Measurements from ENCODE around the gene SAMD11. TPM values are rescaled to one million over a fixed set of nuclear protein-coding genes. Genes with fewer than 3 reads are reported as not detected.

SAMD11 gene
- total RNA-seq, 4 donors from 2014 or later, result 14.2 to 21.2 (median 17.4) TPM

DNA sequence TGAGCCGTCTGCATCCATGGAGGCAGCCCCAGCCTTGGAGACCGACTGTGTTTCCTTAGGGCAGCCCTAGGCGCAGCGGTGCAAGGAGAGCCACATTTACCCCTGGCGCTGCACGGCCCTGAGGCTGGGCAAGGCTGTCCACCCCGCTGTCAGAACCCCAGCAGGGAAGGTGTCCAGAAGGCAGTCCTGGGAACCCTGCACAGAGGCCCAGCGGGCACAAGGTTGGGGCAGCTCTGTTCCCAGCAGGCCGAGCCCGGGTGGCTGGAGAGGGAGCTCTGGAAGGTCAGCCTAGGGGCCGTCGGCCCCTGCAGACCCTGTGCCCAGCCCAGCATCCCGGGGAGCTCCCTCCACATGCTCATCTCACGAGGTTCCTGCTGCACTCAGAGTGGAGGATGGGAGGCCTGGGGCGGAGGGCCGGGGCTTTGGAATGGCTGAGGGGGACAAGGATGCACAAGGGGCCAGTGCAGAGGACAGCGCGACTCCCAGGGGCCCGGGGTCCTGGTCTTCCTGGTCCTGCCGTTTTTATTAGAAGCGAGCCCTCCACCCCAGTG lies 19.9 kb upstream of the SAMD11 start:
- peaks cover 0 to 37% (median 9%) of the 10 kb centered on the region in 3 donors for H3K4me1 ChIP-seq
- no CpG with 5 or more reads among the region's 21 CpGs for WGBS, 2 donors (ENCODE audit: low coverage in 1 of 2)
- H3K9me3 ChIP-seq, result no peaks in the 10 kb centered on the region
- H3K27ac ChIP-seq, result no peak overlapping the region
- TF ChIP-seq POLR2AphosphoS5 (IDR thresholded peaks at IDR 0.05) (no peak), POLR2A (IDR thresholded peaks at IDR 0.05) (no peak), EP300 (IDR thresholded peaks at IDR 0.05) (no peak)
- TF ChIP-seq, protein P1, sequence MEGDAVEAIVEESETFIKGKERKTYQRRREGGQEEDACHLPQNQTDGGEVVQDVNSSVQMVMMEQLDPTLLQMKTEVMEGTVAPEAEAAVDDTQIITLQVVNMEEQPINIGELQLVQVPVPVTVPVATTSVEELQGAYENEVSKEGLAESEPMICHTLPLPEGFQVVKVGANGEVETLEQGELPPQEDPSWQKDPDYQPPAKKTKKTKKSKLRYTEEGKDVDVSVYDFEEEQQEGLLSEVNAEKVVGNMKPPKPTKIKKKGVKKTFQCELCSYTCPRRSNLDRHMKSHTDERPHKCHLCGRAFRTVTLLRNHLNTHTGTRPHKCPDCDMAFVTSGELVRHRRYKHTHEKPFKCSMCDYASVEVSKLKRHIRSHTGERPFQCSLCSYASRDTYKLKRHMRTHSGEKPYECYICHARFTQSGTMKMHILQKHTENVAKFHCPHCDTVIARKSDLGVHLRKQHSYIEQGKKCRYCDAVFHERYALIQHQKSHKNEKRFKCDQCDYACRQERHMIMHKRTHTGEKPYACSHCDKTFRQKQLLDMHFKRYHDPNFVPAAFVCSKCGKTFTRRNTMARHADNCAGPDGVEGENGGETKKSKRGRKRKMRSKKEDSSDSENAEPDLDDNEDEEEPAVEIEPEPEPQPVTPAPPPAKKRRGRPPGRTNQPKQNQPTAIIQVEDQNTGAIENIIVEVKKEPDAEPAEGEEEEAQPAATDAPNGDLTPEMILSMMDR (IDR thresholded peaks at IDR 0.05), result no peak
- no peaks in the 10 kb centered on the region for H3K36me3 ChIP-seq
- ATAC-seq, result no peak
- peak overlapping the region; percentile 38 to 54 for H3K4me3 ChIP-seq
- H3K27me3 ChIP-seq, result peaks cover 37% of the 10 kb centered on the region

DNA sequence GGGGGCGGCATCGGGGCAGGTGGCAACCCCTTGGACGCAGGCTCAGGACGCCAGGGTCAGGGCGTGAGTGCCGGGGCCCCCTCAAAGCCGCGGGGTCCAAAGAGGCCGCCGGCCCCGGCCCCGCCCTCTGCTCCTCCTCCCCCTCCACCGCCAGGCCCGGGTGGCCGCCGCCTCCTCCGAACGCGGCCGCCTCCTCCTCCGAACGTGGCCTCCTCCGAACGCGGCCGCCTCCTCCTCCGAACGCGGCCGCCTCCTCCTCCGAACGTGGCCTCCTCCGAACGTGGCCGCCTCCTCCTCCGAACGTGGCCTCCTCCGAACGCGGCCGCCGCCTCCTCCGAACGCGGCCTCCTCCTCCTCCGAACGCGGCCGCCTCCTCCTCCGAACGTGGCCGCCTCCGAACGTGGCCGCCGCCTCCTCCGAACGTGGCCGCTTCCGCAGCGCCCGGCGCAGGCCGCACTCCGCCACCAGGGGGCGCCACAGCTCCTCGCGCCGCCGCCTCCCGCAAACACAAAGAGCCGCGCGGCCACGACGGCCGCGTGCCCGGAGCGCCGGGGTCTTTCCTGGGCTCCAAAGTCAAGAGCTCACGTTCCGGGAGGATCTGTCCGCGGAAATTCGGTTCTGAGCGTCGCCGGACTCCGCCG lies 19.3 kb upstream of the SAMD11 start:
- ATAC-seq, result peak; percentile 91
- WGBS, 2 donors (ENCODE audit: low coverage in 1 of 2), result 0 to 10% methylated on average over 2 to 6 of the region's 91 CpGs
- H3K4me1 ChIP-seq, result peaks cover 0 to 37% (median 9%) of the 10 kb centered on the region in 3 donors
- no peaks in the 10 kb centered on the region for H3K9me3 ChIP-seq
- H3K36me3 ChIP-seq, result no peaks in the 10 kb centered on the region
- H3K27me3 ChIP-seq, result peaks cover 32% of the 10 kb centered on the region
- H3K27ac ChIP-seq, result peak overlapping the region in 2 of 4 donors; percentile 40 to 49
- H3K4me3 ChIP-seq, result peak overlapping the region; percentile 38 to 54
- TF ChIP-seq POLR2A (IDR thresholded peaks at IDR 0.05) (no peak), POLR2AphosphoS5 (IDR thresholded peaks at IDR 0.05) (no peak), EP300 (IDR thresholded peaks at IDR 0.05) (no peak)
- TF ChIP-seq, protein P1 (IDR thresholded peaks at IDR 0.05), result peak in 3 of 4 experiments; percentile 95 to 99 (median 98)

DNA sequence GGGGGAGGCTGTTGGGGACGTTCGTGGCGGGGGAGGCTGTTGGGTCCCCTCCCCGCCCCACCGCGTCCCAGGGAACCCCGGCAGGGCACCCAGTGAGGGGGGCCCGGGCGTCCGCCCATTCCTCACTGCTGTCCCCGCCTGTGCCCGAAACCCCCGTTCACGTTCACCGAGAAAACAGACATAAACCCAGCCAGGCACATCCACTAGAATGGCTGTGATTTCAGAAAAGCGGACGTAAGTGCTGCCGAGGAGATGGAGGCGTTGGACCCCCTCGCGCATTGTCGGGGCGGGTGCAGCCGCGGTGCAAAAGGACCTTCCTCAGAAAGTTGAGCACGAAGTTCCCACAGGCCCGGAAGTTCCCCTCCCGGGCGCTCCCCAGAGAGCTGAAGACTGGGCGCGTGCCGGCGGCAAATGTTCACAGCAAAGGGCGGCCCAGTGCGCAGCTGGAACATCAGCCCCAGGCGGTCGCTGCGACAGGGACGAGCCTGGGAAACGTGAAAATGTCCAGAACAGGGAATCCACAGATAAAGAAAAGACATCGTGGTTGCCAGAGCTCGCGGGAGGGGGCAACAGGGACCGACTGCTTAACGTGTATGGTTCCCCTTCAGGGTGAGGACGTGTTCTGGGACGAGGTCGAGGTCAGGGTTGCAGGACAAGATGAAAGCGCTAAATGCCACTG lies 18.5 kb upstream of the SAMD11 start:
- ATAC-seq, result no peak
- peak overlapping the region in 2 of 4 donors; percentile 40 to 49 for H3K27ac ChIP-seq
- WGBS, 2 donors (ENCODE audit: low coverage in 1 of 2), result 23 to 34% methylated on average over 10 to 20 of the region's 49 CpGs
- H3K27me3 ChIP-seq, result peaks cover 31% of the 10 kb centered on the region
- no peaks in the 10 kb centered on the region for H3K36me3 ChIP-seq
- peak overlapping the region; percentile 38 to 54 for H3K4me3 ChIP-seq
- peaks cover 0 to 44% (median 9%) of the 10 kb centered on the region in 3 donors for H3K4me1 ChIP-seq
- TF ChIP-seq EP300 (IDR thresholded peaks at IDR 0.05) (no peak), POLR2A (IDR thresholded peaks at IDR 0.05) (no peak), POLR2AphosphoS5 (IDR thresholded peaks at IDR 0.05) (no peak)
- TF ChIP-seq, protein P1 (IDR thresholded peaks at IDR 0.05), result no peak
- H3K9me3 ChIP-seq, result no peaks in the 10 kb centered on the region

DNA sequence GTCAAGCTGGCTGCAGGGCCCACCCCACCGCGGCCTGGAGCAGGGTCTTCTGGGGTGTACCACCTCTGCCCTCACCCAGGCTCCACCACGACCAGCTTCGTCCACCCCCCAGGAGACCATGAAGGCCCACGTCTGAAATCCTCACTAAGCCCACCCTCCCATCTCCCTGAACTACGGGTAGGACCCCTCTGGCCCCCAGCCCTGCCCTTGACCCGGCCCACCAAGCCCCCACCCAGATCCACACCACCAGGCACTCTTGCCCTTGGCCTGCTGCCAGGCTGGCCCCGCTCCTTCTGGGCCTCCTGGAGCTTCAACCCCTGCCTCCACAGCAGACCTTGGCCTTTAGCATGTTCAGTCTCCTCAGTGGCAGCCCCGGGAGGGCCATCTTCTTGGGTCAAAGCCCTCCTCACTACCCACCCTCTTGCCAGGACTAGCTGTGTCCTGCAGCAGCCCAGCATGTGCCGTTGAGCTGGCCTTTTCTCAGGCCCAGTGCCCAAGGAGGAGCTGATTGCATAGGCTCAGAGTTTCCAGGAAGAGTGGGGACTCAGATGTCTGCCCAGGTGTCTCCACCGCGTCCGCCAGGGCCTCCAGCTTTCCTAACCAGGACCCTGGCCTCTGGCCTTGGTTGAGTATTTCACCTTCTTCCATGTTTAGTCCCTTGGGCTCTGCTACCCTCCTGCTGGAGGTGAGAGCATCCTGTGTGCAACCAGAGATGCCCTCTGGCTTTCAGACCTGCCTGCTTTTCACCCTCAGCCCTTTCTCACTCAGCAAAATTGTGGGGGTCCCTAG lies 17.7 kb upstream of the SAMD11 start:
- Histone ChIP-seq H3K9me3 (no peaks in the 10 kb centered on the region), H3K27me3 (peaks cover 37% of the 10 kb centered on the region), H3K27ac (no peak overlapping the region), H3K4me3 (no peak overlapping the region), H3K4me1 (peaks cover 0 to 52% (median 14%) of the 10 kb centered on the region in 3 donors), H3K36me3 (no peaks in the 10 kb centered on the region)
- ATAC-seq, result no peak
- 57 to 85% methylated on average over 4 to 6 of the region's 13 CpGs for WGBS, 2 donors (ENCODE audit: low coverage in 1 of 2)
- TF ChIP-seq POLR2A (IDR thresholded peaks at IDR 0.05) (no peak), POLR2AphosphoS5 (IDR thresholded peaks at IDR 0.05) (no peak), EP300 (IDR thresholded peaks at IDR 0.05) (no peak)
- TF ChIP-seq, protein P1 (IDR thresholded peaks at IDR 0.05), result no peak

All from gastroesophageal sphincter (tissue), 4 donors.